HG03064 (cell line): ENCODE results near the gene ADCYAP1.
"Not testable (repeated sequence)": the region's sequence is repeated elsewhere in the genome, so short reads cannot be mapped to it uniquely, and the experiment has no call there.

Source experiments
- ATAC-seq: cut with Tn5 transposase; IDR thresholded peaks from one replicate; pipeline ENCODE4 v1.9.1; 2021; ENCODE audit warnings: low read depth; ENCODE audit not compliant: unreplicated experiment

Gene ADCYAP1

GRCh38 chr18:904218-905090 lies at the start of gene ADCYAP1:
ADCYAP1 (plus strand) TSS chr18:904871; CDS start chr18:905387, 516 bp downstream.
- ATAC-seq: no peak

GRCh38 chr18:857986-858385 lies 46.7 kb upstream of the ADCYAP1 start:
- no peak for ATAC-seq

- ATAC-seq: no peak
Observed at GRCh38 chr18:864872-865273, 39.8 kb upstream of the ADCYAP1 start.

GRCh38 chr18:867257-867656 lies 37.4 kb upstream of the ADCYAP1 start:
- no peak for ATAC-seq

GRCh38 chr18:873426-873825 lies 31.2 kb upstream of the ADCYAP1 start:
- not testable (repeated sequence) for ATAC-seq

GRCh38 chr18:875912-876311 lies 28.8 kb upstream of the ADCYAP1 start:
- no peak for ATAC-seq

GRCh38 chr18:877238-877637 lies 27.4 kb upstream of the ADCYAP1 start:
- ATAC-seq: no peak

- ATAC-seq: no peak
Observed at GRCh38 chr18:886076-886475, 18.6 kb upstream of the ADCYAP1 start.

GRCh38 chr18:887716-888115 lies 17.0 kb upstream of the ADCYAP1 start:
- no peak for ATAC-seq

- no peak for ATAC-seq
Observed at GRCh38 chr18:892316-892715, 12.4 kb upstream of the ADCYAP1 start.

- ATAC-seq: no peak
Observed at GRCh38 chr18:896315-896714, 8.4 kb upstream of the ADCYAP1 start.

GRCh38 chr18:901761-902160 lies 2.9 kb upstream of the ADCYAP1 start:
- ATAC-seq: no peak

GRCh38 chr18:902229-902628 lies 2.4 kb upstream of the ADCYAP1 start:
- no peak for ATAC-seq

GRCh38 chr18:903701-904100 lies 970 bp upstream of the ADCYAP1 start:
- no peak for ATAC-seq

GRCh38 chr18:905307-905947 lies 756 bp downstream of the ADCYAP1 start:
- ATAC-seq: no peak

GRCh38 chr18:905948-906415 lies 1.3 kb downstream of the ADCYAP1 start:
- ATAC-seq: no peak

- ATAC-seq: no peak
Observed at GRCh38 chr18:906416-907114, 1.9 kb downstream of the ADCYAP1 start.

- ATAC-seq: no peak
Observed at GRCh38 chr18:907115-907884, 2.6 kb downstream of the ADCYAP1 start.

- ATAC-seq: no peak
Observed at GRCh38 chr18:907885-908757, 3.5 kb downstream of the ADCYAP1 start.
